ENCODE measurements around the gene IMMP2L. TPM values are rescaled to one million over a fixed set of nuclear protein-coding genes. Genes with fewer than 3 reads are reported as not detected.

Gene IMMP2L
- total and polyA plus RNA-seq, 7 donors = 9.3 to 43.0 (median 19.2) TPM

GRCh38 chr7:110677405-110677804 is 884.9 kb downstream of the IMMP2L start:
- TF ChIP-seq CTCF (IDR thresholded peaks at IDR 0.05) = no peak
- intact Hi-C loops (cut with DNase I) = no loop called here
- no peaks in the 10 kb centered on the region for H3K9me3 ChIP-seq
- no peaks in the 10 kb centered on the region for H3K36me3 ChIP-seq (ENCODE audit: insufficient read depth in 1 of 2, low read depth in 1 of 2)
- WGBS, 3 donors = 86 to 94% (median 87%) methylated on average over 5 of the region's 5 CpGs
- no peaks in the 10 kb centered on the region for H3K27me3 ChIP-seq (ENCODE audit: insufficient read depth in 3 of 3, low read length in 2 of 3)
- H3K4me3 ChIP-seq = no peak overlapping the region
- no peaks in the 10 kb centered on the region for H3K4me1 ChIP-seq
- no peak overlapping the region for H3K27ac ChIP-seq
- DNase-seq (no peak), ATAC-seq (no peak)

- ATAC-seq (no peak), DNase-seq (no peak)
- H3K36me3 ChIP-seq (ENCODE audit: insufficient read depth in 1 of 2, low read depth in 1 of 2) = no peaks in the 10 kb centered on the region
- intact Hi-C loops (cut with DNase I) = no loop called here
- no peak for TF ChIP-seq CTCF (IDR thresholded peaks at IDR 0.05)
- no peak overlapping the region for H3K27ac ChIP-seq
- no peak overlapping the region for H3K4me3 ChIP-seq
- H3K9me3 ChIP-seq = no peaks in the 10 kb centered on the region
- H3K27me3 ChIP-seq (ENCODE audit: insufficient read depth in 3 of 3, low read length in 2 of 3) = no peaks in the 10 kb centered on the region
- no peaks in the 10 kb centered on the region for H3K4me1 ChIP-seq
- WGBS, 3 donors = 83 to 92% (median 90%) methylated on average over 2 of the region's 2 CpGs
Measured at GRCh38 chr7:110676785-110677184, 885.5 kb downstream of the IMMP2L start.

- H3K9me3 ChIP-seq = no peaks in the 10 kb centered on the region
- no peaks in the 10 kb centered on the region for H3K36me3 ChIP-seq (ENCODE audit: insufficient read depth in 1 of 2, low read depth in 1 of 2)
- H3K27me3 ChIP-seq (ENCODE audit: insufficient read depth in 3 of 3, low read length in 2 of 3) = no peaks in the 10 kb centered on the region
- no peaks in the 10 kb centered on the region for H3K4me1 ChIP-seq
- DNase-seq (no peak), ATAC-seq (no peak)
- no peak overlapping the region for H3K27ac ChIP-seq
- intact Hi-C loops (cut with DNase I) = no loop called here
- 89 to 91% (median 91%) methylated on average over 4 of the region's 4 CpGs for WGBS, 3 donors
- no peak for TF ChIP-seq CTCF (IDR thresholded peaks at IDR 0.05)
- no peak overlapping the region for H3K4me3 ChIP-seq
Measured at GRCh38 chr7:110675383-110676103, 886.7 kb downstream of the IMMP2L start.

GRCh38 chr7:110673148-110673547 is 889.1 kb downstream of the IMMP2L start:
- DNase-seq = no peak
- 50 to 96% (median 91%) methylated on average over 1 of the region's 1 CpG for WGBS, 3 donors
- Histone ChIP-seq H3K4me1 (no peaks in the 10 kb centered on the region), H3K27ac (no peak overlapping the region), H3K4me3 (no peak overlapping the region), H3K9me3 (no peaks in the 10 kb centered on the region), H3K36me3 (ENCODE audit: insufficient read depth in 1 of 2, low read depth in 1 of 2) (no peaks in the 10 kb centered on the region), H3K27me3 (ENCODE audit: insufficient read depth in 3 of 3, low read length in 2 of 3) (no peaks in the 10 kb centered on the region)
- TF ChIP-seq CTCF (IDR thresholded peaks at IDR 0.05) = no peak
- no peak for ATAC-seq
- intact Hi-C loops (cut with DNase I) = no loop called here

GRCh38 chr7:110669410-110669809 is 892.9 kb downstream of the IMMP2L start:
- no peak for DNase-seq
- intact Hi-C loops (cut with DNase I) = no loop called here
- Histone ChIP-seq H3K27ac (no peak overlapping the region), H3K4me1 (no peaks in the 10 kb centered on the region), H3K36me3 (ENCODE audit: insufficient read depth in 1 of 2, low read depth in 1 of 2) (no peaks in the 10 kb centered on the region), H3K27me3 (ENCODE audit: insufficient read depth in 3 of 3, low read length in 2 of 3) (no peaks in the 10 kb centered on the region), H3K4me3 (no peak overlapping the region), H3K9me3 (no peaks in the 10 kb centered on the region)
- 93 to 96% (median 95%) methylated on average over 5 of the region's 5 CpGs for WGBS, 3 donors
- no peak for ATAC-seq
- TF ChIP-seq CTCF (IDR thresholded peaks at IDR 0.05) = no peak

All from psoas muscle (tissue), 8 donors.